GM12873 (cell line): ENCODE data around the gene SMOC1.

ENCODE experiments used
- CTCF ChIP-seq: IDR thresholded peaks from 2 replicates; pipeline ENCODE4 v1.5.1; 2012; ENCODE audit warnings: low read depth, mild to moderate bottlenecking, moderate library complexity, low read length, control low read depth; ENCODE audit not compliant: insufficient read depth; ENCODE audit errors: missing control alignments

The SMOC1 gene

GRCh38 chr14:69937367-69938081, 58.3 kb downstream of the SMOC1 start:
- TF ChIP-seq CTCF: no peak

- no peak for TF ChIP-seq CTCF
Measured at GRCh38 chr14:69938751-69939150, 59.5 kb downstream of the SMOC1 start.

- no peak for TF ChIP-seq CTCF
Measured at GRCh38 chr14:69941768-69942742, 62.8 kb downstream of the SMOC1 start.

- no peak for TF ChIP-seq CTCF
Measured at GRCh38 chr14:69943084-69943780, 64.0 kb downstream of the SMOC1 start.

GRCh38 chr14:69945347-69945746, 66.1 kb downstream of the SMOC1 start:
- TF ChIP-seq CTCF: no peak

- no peak for TF ChIP-seq CTCF
Measured at GRCh38 chr14:69945912-69946311, 66.7 kb downstream of the SMOC1 start.

- no peak for TF ChIP-seq CTCF
Measured at GRCh38 chr14:69948351-69948750, 69.1 kb downstream of the SMOC1 start.
